NT2/D1 (cell line): ENCODE data around the gene TEK.

Experiments
- DNase-seq: peaks from one replicate; pipeline ENCODE4 v3.0.0-alpha.2; 2011; ENCODE audit warnings: low read depth, low spot score
- H3K27me3 ChIP-seq: 2 replicates; pipeline ENCODE4 v1.6.0; 2011; ENCODE audit warnings: mild to moderate bottlenecking; ENCODE audit not compliant: insufficient read length, insufficient read depth
- H3K36me3 ChIP-seq: 2 replicates; pipeline ENCODE4 v1.6.1; 2011; ENCODE audit warnings: mild to moderate bottlenecking, low read length, mixed read lengths; ENCODE audit not compliant: insufficient read depth, insufficient read length
- H3K4me1 ChIP-seq: 2 replicates; pipeline ENCODE4 v1.5.1; 2011; ENCODE audit not compliant: insufficient read depth, insufficient read length
- H3K4me3 ChIP-seq: 2 replicates; pipeline ENCODE4 v1.5.1; 2011; ENCODE audit warnings: low read depth; ENCODE audit not compliant: insufficient read length
- H3K9ac ChIP-seq: 2 replicates; pipeline ENCODE4 v1.6.0; 2011; ENCODE audit warnings: low read depth; ENCODE audit not compliant: insufficient read length
- H3K9me3 ChIP-seq: 2 replicates; pipeline ENCODE4 v1.5.1; 2011; ENCODE audit warnings: mild to moderate bottlenecking, low read length; ENCODE audit not compliant: insufficient read depth
- SUZ12 ChIP-seq: IDR thresholded peaks from 2 replicates; pipeline ENCODE4 v1.6.1; 2011; ENCODE audit not compliant: insufficient read length, insufficient read depth; ENCODE audit errors: extremely low read depth
- YY1 ChIP-seq: IDR thresholded peaks from 2 replicates; pipeline ENCODE4 v1.6.1; 2011; ENCODE audit not compliant: insufficient read length, insufficient read depth
- ZNF274 ChIP-seq: IDR thresholded peaks from 2 replicates; pipeline ENCODE4 v1.6.1; 2011; ENCODE audit warnings: mild to moderate bottlenecking, low read depth, low read length

Gene TEK

DNA sequence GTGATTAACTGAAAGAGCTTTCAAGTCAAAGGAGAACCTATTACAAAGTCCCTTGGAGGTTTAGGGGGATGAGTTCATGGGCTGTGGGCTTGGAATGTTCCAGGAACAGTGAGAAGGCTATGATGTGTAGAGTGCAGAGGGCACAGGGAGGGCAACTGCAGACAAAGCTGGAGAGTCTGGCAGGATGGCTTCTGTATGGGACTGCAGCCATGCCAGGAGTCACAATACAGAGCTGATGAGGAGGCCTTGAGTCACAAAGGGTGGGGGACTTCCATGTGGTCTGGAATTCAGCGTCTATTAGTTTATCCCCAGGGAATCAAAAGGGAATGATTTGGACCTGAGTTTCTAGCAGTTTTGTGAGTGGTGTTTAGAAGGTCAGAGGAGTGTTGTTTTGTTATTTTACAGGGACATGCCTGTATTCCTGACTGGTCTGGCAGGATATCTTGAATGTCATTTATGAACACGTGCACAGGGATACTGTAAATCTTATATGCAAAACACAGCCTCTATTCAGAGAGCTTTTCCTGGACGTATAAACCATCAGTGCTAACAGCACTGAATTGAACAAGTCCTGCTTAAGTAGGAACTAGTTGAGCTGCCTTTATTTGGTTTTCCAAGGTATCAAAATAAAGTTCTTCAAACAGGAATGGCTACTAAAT is 14.3 kb upstream of the TEK start:
- no peak for DNase-seq
- TF ChIP-seq ZNF274 (no peak), SUZ12 (no peak), YY1 (no peak)
- Histone ChIP-seq H3K27me3 (no peaks in the 10 kb centered on the region), H3K9me3 (peaks cover 16% of the 10 kb centered on the region; the same call in 1 of the 2 replicates), H3K9ac (no peak overlapping the region), H3K36me3 (no peaks in the 10 kb centered on the region), H3K4me1 (no peaks in the 10 kb centered on the region), H3K4me3 (no peak overlapping the region)

DNA sequence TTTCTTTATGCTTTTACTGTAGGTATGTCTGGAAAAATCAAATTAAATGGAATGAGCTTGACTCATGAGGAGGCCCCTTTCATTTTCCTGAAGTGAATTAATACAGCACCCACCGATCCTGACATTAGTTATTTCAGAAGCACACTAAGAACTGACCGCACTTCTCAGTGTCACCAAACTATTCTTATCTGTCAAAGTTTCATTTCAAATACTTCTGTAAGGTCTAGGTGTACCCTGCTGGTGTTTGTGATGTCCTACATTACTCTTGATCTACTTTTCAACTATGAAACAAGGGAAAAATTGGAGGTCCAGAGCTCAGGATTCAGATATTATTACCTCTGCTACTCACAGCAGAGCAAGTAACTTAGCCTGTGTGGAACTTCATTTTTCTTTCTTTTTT is 1.8 kb upstream of the TEK start:
- Histone ChIP-seq H3K9ac (no peak overlapping the region), H3K4me3 (no peak overlapping the region), H3K9me3 (no peaks in the 10 kb centered on the region), H3K27me3 (no peaks in the 10 kb centered on the region), H3K4me1 (no peaks in the 10 kb centered on the region), H3K36me3 (no peaks in the 10 kb centered on the region)
- TF ChIP-seq SUZ12: no peak
- TF ChIP-seq ZNF274: no peak
- no peak for TF ChIP-seq YY1
- no peak for DNase-seq

DNA sequence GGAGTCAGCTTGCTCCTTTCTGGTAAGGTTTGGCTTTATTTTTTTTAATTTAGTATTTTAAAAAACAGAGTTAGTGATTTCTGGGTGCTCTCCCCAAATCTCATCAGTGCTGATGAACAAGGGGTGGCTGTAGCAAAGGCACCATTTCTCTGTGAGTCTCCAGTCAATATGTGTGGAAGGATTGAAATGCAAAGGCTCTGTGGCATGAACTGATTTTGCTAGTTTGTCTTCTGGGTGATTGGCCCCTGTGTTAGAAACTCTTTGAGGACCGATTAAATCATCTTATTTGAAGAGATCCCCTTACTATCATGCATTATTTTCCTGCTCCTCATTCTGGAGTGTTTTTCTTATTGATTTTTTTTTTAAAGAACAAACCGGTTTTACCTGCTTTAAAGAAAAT is 596 bp downstream of the TEK start:
- Histone ChIP-seq H3K9ac (peak overlapping the region; percentile 84), H3K4me1 (no peaks in the 10 kb centered on the region), H3K9me3 (no peaks in the 10 kb centered on the region), H3K4me3 (peak overlapping the region; percentile 59), H3K36me3 (peaks cover 7% of the 10 kb centered on the region), H3K27me3 (no peaks in the 10 kb centered on the region)
- TF ChIP-seq YY1: no peak
- no peak for TF ChIP-seq SUZ12
- TF ChIP-seq ZNF274: no peak
- DNase-seq: no peak

DNA sequence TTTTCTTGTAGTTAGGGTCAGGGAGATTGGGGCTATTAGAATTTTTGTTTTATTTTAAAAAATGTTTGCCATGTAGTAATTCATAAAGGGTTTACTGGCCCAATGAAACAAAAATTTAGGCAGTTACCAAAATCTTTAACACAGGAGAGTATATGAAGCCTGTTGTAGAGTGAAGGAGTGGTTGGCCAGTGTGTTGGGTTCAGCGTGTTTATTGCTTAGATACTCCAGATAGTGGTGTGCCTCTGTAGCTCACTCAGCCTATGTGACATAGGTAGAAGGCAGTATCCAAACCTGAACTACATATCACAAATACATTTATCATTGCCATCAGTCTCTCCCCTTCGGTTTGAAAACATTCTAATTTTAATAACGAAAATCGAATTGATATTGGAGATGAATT is 1.2 kb downstream of the TEK start:
- Histone ChIP-seq H3K4me1 (no peaks in the 10 kb centered on the region), H3K9me3 (no peaks in the 10 kb centered on the region), H3K4me3 (peak overlapping the region; percentile 59), H3K9ac (peak overlapping the region; percentile 38), H3K36me3 (peaks cover 7% of the 10 kb centered on the region), H3K27me3 (no peaks in the 10 kb centered on the region)
- no peak for DNase-seq
- TF ChIP-seq SUZ12: no peak
- TF ChIP-seq ZNF274: no peak
- TF ChIP-seq YY1: no peak

DNA sequence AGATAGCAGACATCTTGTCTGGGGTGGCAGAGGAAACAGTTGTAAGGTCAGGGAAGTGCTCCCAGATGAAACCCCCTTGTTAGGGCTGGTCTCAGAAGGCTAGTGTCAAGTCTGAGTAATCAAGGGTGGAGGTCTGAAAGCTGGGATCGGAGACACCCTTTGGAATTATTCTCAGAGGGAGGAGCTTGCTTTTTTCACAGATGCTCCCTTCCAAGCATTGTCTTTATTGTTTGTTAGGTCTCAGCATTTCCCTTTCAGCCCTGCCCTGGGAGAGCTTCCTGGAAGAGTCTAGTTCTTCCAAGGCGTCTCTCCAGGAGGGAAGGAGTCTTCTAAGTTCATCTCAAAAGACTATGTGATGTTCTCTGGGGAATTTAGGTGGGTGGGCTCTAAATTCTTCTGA is 3.2 kb downstream of the TEK start:
- Histone ChIP-seq H3K9ac (no peak overlapping the region), H3K27me3 (no peaks in the 10 kb centered on the region), H3K36me3 (peaks cover 9% of the 10 kb centered on the region), H3K4me3 (no peak overlapping the region), H3K4me1 (no peaks in the 10 kb centered on the region), H3K9me3 (no peaks in the 10 kb centered on the region)
- TF ChIP-seq YY1: no peak
- no peak for TF ChIP-seq ZNF274
- TF ChIP-seq SUZ12: no peak
- no peak for DNase-seq

DNA sequence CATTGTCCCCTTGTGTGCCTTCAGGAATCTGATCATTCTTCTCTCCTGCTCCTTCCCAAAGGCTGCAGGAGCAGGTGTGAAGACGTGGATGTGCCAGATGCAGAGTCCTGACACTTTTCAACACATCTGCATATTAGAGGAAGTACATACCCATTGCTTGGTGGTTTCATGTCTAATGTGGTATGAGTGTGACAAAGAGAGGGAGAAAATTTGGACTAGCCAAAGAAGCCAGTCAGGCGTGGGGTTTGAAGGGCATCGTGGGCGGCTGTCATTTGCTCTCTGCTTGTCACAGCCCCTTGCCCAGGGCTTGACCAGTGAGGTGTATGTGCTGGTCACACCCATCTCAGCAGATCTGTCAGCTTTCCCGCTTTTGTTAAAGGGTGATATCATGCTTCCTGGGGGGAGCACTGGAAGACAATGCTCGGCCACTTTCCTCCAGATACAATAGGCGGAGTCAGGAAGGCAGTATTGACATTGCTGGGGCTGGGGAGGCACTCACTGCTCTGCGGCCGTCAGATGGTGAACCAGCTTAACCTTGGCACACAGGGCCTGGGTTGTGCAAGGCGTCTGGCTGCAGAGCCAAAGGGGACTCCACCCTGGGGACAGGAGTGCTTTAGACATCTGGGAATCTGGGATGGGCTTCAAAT is 8.6 kb downstream of the TEK start:
- Histone ChIP-seq H3K4me1 (peaks cover 9% of the 10 kb centered on the region), H3K9me3 (no peaks in the 10 kb centered on the region), H3K4me3 (no peak overlapping the region), H3K27me3 (no peaks in the 10 kb centered on the region), H3K9ac (no peak overlapping the region), H3K36me3 (peaks cover 24% of the 10 kb centered on the region)
- DNase-seq: no peak
- TF ChIP-seq YY1: no peak
- no peak for TF ChIP-seq ZNF274
- no peak for TF ChIP-seq SUZ12

DNA sequence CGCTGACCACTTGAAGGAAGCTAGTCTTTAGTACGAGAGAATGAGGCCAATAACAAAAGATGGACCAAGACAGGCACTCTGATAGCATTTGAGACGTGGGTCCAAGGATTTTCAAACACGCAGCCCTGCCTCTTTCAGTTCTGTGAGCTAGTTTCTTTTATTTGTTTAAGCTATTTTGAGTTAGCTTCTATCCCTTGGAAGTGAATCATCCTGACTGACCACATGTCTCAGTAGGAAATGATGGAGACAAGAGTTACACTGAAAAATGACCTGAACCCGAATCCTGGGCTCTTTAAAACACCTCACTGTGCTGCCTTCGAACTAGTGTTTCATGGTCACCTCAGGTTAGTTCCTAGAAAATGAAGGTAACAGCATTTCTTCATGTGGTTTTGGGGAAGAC is 9.9 kb downstream of the TEK start:
- no peak overlapping the region for H3K4me3 ChIP-seq
- DNase-seq: no peak
- no peak overlapping the region for H3K9ac ChIP-seq

More for the DNA sequence above, 9.9 kb downstream of the TEK start:
- Histone ChIP-seq H3K36me3 (peaks cover 19% of the 10 kb centered on the region), H3K4me1 (peaks cover 9% of the 10 kb centered on the region), H3K9me3 (no peaks in the 10 kb centered on the region), H3K27me3 (no peaks in the 10 kb centered on the region)
- TF ChIP-seq SUZ12 (no peak), YY1 (no peak), ZNF274 (no peak)
